Esophagus (tissue), 2 donors: ENCODE data around the gene SEMA7A. TPM values are rescaled to one million over a fixed set of nuclear protein-coding genes. Genes with fewer than 3 reads are reported as not detected.

Experiments used
- H3K27ac ChIP-seq, 2 donors: one replicate each; pipeline ENCODE4 v1.5.1; 2013; ENCODE audit warnings: low read depth in 2 of 2, mild to moderate bottlenecking in 2 of 2, inconsistent platforms in 1 of 2, low read length in 1 of 2, moderate library complexity in 1 of 2
- H3K27me3 ChIP-seq, 2 donors: one replicate each; pipeline ENCODE4 v1.6.1; 2013; ENCODE audit warnings: low read length in 2 of 2, control low read depth in 1 of 2, mild to moderate bottlenecking in 1 of 2; ENCODE audit not compliant: insufficient read depth in 2 of 2, control insufficient read depth in 1 of 2
- H3K36me3 ChIP-seq, 2 donors: one replicate each; pipeline ENCODE4 v1.6.1; 2013; ENCODE audit warnings: low read length in 1 of 2; ENCODE audit not compliant: control insufficient read depth in 2 of 2, insufficient read depth in 2 of 2
- H3K4me1 ChIP-seq, 2 donors: one replicate each; pipeline ENCODE4 v1.6.1; 2013; ENCODE audit warnings: low read length in 1 of 2; ENCODE audit not compliant: control insufficient read depth in 2 of 2, insufficient read depth in 2 of 2
- H3K4me3 ChIP-seq, 2 donors: one replicate each; pipeline ENCODE4 v1.5.1; 2013; ENCODE audit warnings: low read length in 2 of 2, mild to moderate bottlenecking in 2 of 2, low read depth in 1 of 2, moderate library complexity in 1 of 2
- H3K9me3 ChIP-seq, 2 donors: one replicate each; pipeline ENCODE4 v1.6.1; 2013; ENCODE audit warnings: mild to moderate bottlenecking in 2 of 2, low read depth in 1 of 2, low read length in 1 of 2, moderate library complexity in 1 of 2; ENCODE audit not compliant: control insufficient read depth in 2 of 2, insufficient read depth in 1 of 2
- WGBS, 2 donors: extraction: QIAGEN DNeasy Blood & Tissue Kit; methylation state at CpG; one replicate each; pipeline ENCODE4 v1.1.7; 2013; 5-methylcytosine and 5-hydroxymethylcytosine counted together
- polyA plus RNA-seq, 2 donors: library from polyadenylated mRNA; stranded (reverse); fragments of 200-250 nt; gene quantifications; one replicate each; pipeline ENCODE4 v1.2.3, GENCODE V29; 2013
- donor health status: healthy with polysubstance abuse.
- donor health status: Bipolar disorder and iron deficiency.

The SEMA7A gene
- polyA plus RNA-seq, 2 donors: 2.2 to 9.6 TPM

DNA sequence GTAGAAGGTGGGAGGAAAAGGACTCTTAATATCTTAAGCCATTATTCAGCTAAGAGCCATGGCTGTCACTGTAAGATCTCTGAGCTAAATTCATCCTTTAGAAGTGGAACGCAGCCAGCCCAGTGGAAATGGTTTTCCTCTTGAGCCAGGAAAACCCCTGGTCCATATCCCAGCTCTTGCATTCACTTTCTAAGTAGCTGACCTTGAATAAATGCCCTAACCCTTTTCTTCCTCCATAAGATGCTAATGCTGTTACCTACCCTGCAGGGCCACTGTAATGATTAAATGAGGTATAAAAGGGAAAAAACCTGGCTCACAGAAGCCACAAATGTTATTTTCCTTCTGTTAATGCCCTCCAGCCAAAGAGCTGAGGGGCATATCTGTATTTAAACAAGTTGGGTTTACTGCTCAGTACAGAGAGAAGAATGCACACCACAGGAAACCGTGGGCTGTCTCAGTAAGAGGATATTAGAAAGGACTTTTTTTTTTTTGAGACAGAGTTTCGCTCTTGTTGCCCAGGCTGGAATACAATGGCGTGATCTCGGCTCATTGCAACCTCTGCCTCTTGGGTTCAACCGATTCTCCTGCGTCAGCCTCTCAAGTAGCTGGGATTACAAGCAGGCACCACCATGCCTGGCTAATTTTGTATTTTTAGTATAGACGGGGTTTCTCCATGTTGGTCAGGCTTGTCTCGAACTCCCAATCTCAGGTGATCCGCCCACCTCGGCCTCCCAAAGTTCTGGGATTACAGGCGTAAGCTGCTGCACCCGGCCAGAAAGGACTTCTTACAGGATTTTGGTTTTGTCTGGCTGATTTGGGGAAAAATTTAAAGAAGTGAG, 20.4 kb upstream of the SEMA7A start:
- no peaks in the 10 kb centered on the region for H3K27me3 ChIP-seq
- no peak overlapping the region for H3K4me3 ChIP-seq
- WGBS, 2 donors: 82 to 88% methylated on average over 13 of the region's 13 CpGs
- no peak overlapping the region for H3K27ac ChIP-seq
- peaks cover 17 to 25% of the 10 kb centered on the region in 2 donors for H3K36me3 ChIP-seq
- H3K9me3 ChIP-seq: no peaks in the 10 kb centered on the region
- H3K4me1 ChIP-seq: no peaks in the 10 kb centered on the region

DNA sequence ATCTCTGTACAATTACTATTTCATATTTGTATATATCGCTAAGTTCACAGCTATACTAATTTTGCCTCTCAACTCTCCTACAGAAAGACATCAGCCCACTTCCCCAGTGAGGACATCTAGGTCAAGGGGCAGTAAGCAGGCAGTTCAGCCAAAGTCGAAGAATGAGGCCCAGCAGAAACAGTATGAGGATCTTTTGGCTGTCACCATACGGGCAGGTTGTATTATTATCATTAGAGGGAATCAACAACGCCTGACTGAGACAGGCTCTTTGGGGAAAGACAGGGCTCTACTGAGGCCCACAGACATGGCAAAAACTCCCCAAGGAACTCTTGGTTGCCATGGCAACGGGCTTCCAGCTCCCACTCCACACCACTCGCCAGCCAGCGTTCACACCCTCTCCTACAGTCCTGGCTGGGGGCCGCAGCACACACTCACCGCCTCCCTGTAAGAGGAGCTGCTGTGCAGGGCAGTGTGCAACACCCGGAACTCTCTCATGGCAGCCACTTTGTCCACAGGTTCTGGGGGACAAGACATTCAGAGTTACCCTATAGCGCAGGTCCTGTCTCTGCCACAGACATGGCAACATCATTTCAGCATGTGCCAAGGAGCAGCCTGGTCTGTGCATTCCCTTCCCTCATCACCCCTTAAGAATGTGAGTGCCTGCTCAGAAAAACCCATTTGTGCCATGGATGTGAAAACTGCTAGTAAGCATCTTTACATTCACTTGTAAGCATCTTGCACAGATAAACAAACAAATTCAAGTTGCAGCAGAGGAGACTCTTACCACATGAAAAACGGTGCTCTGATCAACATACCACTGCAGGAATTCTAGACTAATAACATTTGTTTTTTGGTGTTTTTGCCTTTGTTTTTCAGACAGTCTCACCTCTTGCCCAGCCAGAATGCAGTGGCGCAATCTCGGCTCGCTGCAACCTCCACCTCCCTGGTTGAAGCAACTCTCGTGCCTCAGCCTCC, 18.4 kb upstream of the SEMA7A start:
- no peaks in the 10 kb centered on the region for H3K27me3 ChIP-seq
- H3K9me3 ChIP-seq: no peaks in the 10 kb centered on the region
- no peak overlapping the region for H3K27ac ChIP-seq
- H3K36me3 ChIP-seq: peaks cover 29 to 39% of the 10 kb centered on the region in 2 donors
- WGBS, 2 donors: 89% methylated on average over 16 of the region's 16 CpGs
- no peak overlapping the region for H3K4me3 ChIP-seq
- no peaks in the 10 kb centered on the region for H3K4me1 ChIP-seq

DNA sequence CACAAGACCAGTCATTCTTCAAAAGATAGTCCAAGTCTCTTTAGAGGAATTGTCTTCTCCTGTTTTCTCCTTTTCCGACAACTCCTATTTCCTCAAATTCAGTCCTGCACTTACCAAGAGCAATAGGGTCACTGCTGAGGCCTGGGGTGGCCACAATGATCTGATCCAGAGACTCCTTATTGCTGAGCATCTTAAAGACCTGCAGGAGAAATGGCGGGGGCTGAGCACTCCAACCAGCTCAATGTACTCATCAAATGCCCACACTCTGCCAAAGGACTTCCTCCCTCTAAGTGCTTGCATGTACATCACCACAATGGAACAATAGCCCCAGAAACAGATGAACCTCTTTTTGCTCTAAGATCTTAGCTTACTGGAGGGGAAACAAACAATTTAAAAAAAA, 17.6 kb upstream of the SEMA7A start:
- H3K4me1 ChIP-seq: no peaks in the 10 kb centered on the region
- peaks cover 33 to 37% of the 10 kb centered on the region in 2 donors for H3K36me3 ChIP-seq
- 94 to 95% methylated on average over 2 of the region's 2 CpGs for WGBS, 2 donors
- no peaks in the 10 kb centered on the region for H3K9me3 ChIP-seq
- no peak overlapping the region for H3K27ac ChIP-seq
- H3K4me3 ChIP-seq: no peak overlapping the region
- no peaks in the 10 kb centered on the region for H3K27me3 ChIP-seq

DNA sequence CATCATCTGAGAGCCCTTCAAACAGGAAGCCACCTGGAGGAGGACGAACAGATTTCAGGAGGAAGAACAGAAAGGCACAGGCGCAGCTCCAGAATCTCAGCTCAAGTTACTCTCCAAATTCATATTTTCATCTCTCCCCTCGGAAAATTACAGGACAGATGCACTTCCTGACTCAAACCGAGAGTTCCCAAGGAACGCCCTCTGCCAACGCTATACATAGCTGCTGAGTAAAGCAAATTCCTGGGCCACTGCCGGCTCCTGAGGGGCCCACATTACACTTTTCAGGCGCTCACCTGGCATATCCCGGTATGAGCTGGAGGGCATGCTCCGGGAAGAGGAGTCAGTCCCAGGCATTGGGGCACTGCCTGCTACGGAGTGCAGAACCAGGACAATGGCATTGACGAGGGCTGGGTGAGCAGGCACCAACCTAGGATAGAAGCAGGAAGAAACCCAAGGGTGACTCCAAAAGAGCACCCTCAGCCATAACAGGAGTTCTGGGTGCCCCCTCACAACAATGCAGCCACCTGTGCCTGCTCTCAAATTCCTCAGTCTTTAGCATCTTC, 16.0 kb upstream of the SEMA7A start:
- no peaks in the 10 kb centered on the region for H3K4me1 ChIP-seq
- no peak overlapping the region for H3K4me3 ChIP-seq
- 93% methylated on average over 12 of the region's 12 CpGs for WGBS, 2 donors
- no peaks in the 10 kb centered on the region for H3K9me3 ChIP-seq
- H3K36me3 ChIP-seq: peaks cover 42 to 45% of the 10 kb centered on the region in 2 donors
- no peaks in the 10 kb centered on the region for H3K27me3 ChIP-seq
- no peak overlapping the region for H3K27ac ChIP-seq

DNA sequence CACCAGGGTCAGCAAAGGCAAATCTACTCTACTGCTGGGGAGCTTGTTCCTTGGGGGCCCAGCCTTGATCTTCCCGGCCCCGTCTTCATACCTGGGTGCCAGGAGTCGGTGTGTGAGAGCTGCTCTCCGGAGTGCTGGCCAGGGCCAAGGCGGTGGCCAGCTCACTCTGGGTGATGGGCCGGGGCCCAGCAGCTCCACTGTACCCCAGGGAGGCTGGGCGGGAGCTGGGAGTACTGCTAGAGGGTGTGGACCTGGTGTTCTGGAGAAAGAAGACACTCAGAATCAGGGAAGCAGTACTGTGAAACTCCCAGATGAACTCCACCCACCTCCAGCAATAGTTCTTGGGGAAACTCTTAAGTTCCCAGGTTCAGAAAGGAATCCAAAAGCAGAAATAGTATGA, 15.3 kb upstream of the SEMA7A start:
- no peak overlapping the region for H3K4me3 ChIP-seq
- no peak overlapping the region for H3K27ac ChIP-seq
- no peaks in the 10 kb centered on the region for H3K4me1 ChIP-seq
- H3K36me3 ChIP-seq: peaks cover 45% of the 10 kb centered on the region in 2 donors
- H3K9me3 ChIP-seq: no peaks in the 10 kb centered on the region
- no peaks in the 10 kb centered on the region for H3K27me3 ChIP-seq
- 95 to 97% methylated on average over 7 of the region's 7 CpGs for WGBS, 2 donors

DNA sequence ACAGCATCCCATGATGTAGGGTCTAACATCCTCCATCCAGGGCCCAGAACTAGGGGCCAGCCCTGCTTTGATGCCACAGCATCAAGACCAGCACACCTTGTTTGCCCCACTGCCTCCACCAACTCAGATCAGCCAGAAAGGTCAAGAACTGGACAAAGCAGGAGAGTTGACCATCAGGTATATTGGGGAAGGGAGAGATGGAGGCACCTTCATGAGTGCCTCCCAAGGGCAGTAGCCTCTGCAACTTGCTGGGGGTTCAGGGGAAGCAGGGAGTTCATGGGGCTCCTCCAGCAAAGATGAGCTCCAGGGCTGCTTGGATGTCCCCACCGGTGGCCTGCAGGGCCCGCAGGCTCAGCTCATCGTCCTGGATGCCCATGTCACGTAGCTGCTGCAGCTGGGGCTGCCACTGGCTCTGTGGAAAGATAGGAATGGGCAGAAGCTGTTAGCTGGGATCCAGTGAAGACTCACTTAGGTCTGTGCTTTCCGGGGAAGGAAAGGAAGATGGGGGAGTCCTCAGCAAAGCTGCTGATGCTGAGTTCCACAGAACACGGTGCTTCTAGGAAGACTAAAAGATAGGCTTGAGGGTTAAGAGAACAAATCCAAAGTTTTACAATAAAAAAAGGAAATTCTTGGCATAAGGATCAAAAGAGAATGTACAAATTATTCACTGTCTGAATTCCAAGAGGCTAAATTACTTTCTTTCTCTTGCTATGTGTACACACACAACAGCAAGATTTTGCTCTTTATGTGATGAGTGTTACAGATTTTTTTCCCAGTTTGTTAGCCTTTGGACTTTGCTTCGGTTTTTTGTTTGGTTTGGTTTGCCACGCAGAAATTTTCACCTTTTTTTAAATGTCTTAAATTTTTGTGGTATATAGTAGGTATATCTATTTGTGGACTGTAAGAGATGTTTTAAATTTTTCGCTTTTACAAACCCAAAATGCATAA, 12.3 kb upstream of the SEMA7A start:
- H3K4me1 ChIP-seq: no peaks in the 10 kb centered on the region
- WGBS, 2 donors: 88 to 89% methylated on average over 9 of the region's 9 CpGs
- no peak overlapping the region for H3K27ac ChIP-seq
- H3K4me3 ChIP-seq: no peak overlapping the region
- H3K36me3 ChIP-seq: peaks cover 40 to 44% of the 10 kb centered on the region in 2 donors
- H3K9me3 ChIP-seq: peaks cover 0 to 2% of the 10 kb centered on the region in 2 donors
- H3K27me3 ChIP-seq: no peaks in the 10 kb centered on the region

DNA sequence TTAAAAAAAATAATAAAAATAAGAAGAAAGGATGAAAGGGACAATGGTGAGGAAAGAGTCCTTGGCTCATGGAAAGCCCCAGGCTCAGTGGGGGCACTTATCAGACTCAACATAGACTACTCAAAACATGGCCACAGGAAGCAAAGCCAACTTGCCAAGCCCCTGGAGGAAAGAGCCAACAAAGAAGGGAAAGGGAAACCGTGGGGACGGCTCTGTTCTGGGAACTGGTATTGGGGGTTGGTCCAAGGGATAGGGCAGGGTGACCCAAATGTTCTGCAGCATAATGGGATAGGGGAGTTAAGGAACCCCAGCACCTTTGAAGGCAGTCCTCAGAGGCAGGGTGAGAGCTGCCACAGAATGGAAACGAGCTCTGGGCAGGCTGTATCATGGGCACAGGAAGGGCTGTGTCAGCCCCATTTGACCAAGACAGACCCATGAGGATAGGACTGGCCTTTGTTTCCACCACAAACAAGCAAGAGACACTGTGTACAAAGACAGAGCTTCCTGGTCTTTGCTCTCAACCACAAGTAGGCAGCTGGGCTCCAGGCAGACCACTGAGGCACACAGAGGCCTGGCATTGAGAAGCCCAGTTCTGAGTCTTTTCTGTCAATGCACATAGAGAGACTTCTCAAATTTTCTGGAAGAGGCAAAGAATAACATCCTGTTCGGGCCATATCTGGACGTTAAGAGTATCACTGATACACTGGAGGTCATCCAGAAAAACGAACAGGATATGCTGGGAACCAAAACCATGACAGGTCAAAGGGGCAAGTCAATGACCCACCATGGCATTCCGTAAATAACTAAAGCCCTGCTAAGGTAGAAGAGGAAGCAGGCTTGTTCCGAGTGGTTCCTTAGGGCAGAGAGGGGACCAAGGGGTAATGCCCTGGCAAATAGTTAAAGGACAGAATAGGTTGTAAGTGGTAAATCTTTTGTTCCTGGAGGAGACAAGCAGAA, 10.6 kb upstream of the SEMA7A start:
- H3K27me3 ChIP-seq: no peaks in the 10 kb centered on the region
- H3K27ac ChIP-seq: no peak overlapping the region
- H3K4me3 ChIP-seq: no peak overlapping the region
- peaks cover 25 to 30% of the 10 kb centered on the region in 2 donors for H3K36me3 ChIP-seq
- no peaks in the 10 kb centered on the region for H3K4me1 ChIP-seq
- peaks cover 0 to 2% of the 10 kb centered on the region in 2 donors for H3K9me3 ChIP-seq
- 69 to 72% methylated on average over 8 of the region's 8 CpGs for WGBS, 2 donors
